Activated CD4-positive, alpha-beta T cell treated with anti-CD3 and anti-CD28 coated beads for 36 hours (primary cell): ENCODE results near the gene SF3B3. TPM values are rescaled to one million over a fixed set of nuclear protein-coding genes. Genes with fewer than 3 reads are reported as not detected.

Experiments used
- ATAC-seq: fragments of 200-7000 bp; cut with Tn5 transposase; one replicate; pipeline ENCODE4 v1.10.0; 2021; ENCODE audit warnings: mild to moderate bottlenecking, moderate library complexity
- CTCF ChIA-PET: fragments of 350-600 bp; sonication (Branson Sonifier 250); formaldehyde crosslinking; loops from one replicate; lab custom pipeline; 2021; ENCODE audit warnings: antibody characterized with exemption; lab: Charles Lee
- POLR2A ChIA-PET: fragments of 350-600 bp; sonication (Branson Sonifier 250); formaldehyde crosslinking; loops from one replicate; lab custom pipeline; 2021; ENCODE audit warnings: antibody characterized with exemption, inconsistent platforms; lab: Charles Lee
- DNase-seq: peaks from one replicate; pipeline ENCODE4 v3.0.0-alpha.2; 2020
- H3K27ac Mint-ChIP-seq: one replicate; pipeline ENCODE4 v1.8.0; 2021; ENCODE audit warnings: mixed read lengths
- H3K27me3 Mint-ChIP-seq: one replicate; pipeline ENCODE4 v1.8.0; 2021; ENCODE audit warnings: mixed read lengths
- H3K36me3 Mint-ChIP-seq: one replicate; pipeline ENCODE4 v1.8.0; 2021; ENCODE audit warnings: low read depth, mixed read lengths
- H3K4me1 Mint-ChIP-seq: one replicate; pipeline ENCODE4 v1.8.0; 2021; ENCODE audit warnings: mixed read lengths
- H3K4me3 Mint-ChIP-seq: one replicate; pipeline ENCODE4 v1.8.0; 2021; ENCODE audit warnings: mild to moderate bottlenecking, moderate library complexity, mixed read lengths
- H3K9me3 Mint-ChIP-seq: one replicate; pipeline ENCODE4 v1.8.0; 2021; ENCODE audit warnings: low read depth, mixed read lengths
- intact Hi-C, 2 experiments: fragments of 100-400 bp; cut with DNase I in 1 of 2; cut with micrococcal nuclease in 1 of 2; formaldehyde crosslinking; loops; one replicate each; pipeline versions ENCODE4 v1.14.2 to v1.15.1; 2022 to 2024; cut with DNase I, micrococcal nuclease
- total RNA-seq, 2 experiments: library from RNA; stranded (reverse); gene quantifications; one replicate each; pipeline ENCODE4 v1.2.3, GENCODE V29; 2021

The SF3B3 gene
- total RNA-seq, 2 experiments from 2014 or later, result 533 to 545 TPM

DNA sequence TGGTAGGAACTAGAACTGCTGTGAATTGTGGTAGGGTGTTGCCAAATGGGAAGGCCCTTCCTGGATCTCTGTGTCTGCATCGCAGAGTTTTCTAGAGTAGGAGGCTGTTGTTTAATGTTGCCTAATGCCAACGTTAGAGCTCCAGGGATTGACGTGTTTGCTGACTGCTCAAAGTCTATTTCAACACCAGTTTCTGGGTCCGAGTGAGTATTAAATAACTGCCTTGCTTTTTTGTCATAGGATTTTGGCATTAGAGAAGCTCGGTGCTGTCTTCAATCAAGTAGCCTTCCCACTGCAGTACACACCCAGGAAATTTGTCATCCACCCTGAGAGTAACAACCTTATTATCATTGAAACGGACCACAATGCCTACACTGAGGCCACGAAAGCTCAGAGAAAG lies 40.0 kb downstream of the SF3B3 start:
- ChIA-PET CTCF (interaction anchor here (0.7 to 1.3 kb wide), 2 partner anchors 25 to 210 kb away, joined by 3 read pairs; no protein-coding TSS in a partner anchor), POLR2A (no interaction called here)
- no peaks in the 10 kb centered on the region for H3K9me3 Mint-ChIP-seq
- intact Hi-C loops, result loop anchor here in 1 of 2 experiments (5.0 kb wide), 1 partner anchor 286 kb away; no protein-coding TSS in a partner anchor
- no peaks in the 10 kb centered on the region for H3K27me3 Mint-ChIP-seq
- no peak for DNase-seq
- H3K4me1 Mint-ChIP-seq, result no peaks in the 10 kb centered on the region
- ATAC-seq, result no peak
- H3K4me3 Mint-ChIP-seq, result no peak overlapping the region
- H3K36me3 Mint-ChIP-seq, result peaks cover 72% of the 10 kb centered on the region
- no peak overlapping the region for H3K27ac Mint-ChIP-seq

DNA sequence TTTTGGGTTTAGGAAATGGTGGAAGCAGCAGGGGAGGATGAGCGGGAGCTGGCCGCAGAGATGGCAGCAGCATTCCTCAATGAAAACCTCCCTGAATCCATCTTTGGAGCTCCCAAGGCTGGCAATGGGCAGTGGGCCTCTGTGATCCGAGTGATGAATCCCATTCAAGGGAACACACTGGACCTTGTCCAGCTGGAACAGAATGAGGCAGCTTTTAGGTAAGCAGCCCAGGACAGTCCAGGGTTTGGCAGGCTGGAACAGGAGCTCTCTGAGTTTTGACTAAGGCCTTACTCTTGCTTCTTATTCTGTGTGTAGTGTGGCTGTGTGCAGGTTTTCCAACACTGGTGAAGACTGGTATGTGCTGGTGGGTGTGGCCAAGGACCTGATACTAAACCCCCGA lies 41.4 kb downstream of the SF3B3 start:
- Mint-ChIP-seq H3K4me1 (no peaks in the 10 kb centered on the region), H3K36me3 (peaks cover 74% of the 10 kb centered on the region), H3K9me3 (no peaks in the 10 kb centered on the region), H3K27ac (no peak overlapping the region), H3K27me3 (no peaks in the 10 kb centered on the region), H3K4me3 (no peak overlapping the region)
- intact Hi-C loops, result no loop called here
- CTCF ChIA-PET, result interaction anchor here (0.6 to 1.7 kb wide), 2 partner anchors 9 to 14 kb away, joined by 3 to 4 read pairs; no protein-coding TSS in a partner anchor
- DNase-seq, result no peak
- POLR2A ChIA-PET, result interaction anchor here (0.6 to 1.5 kb wide), 3 partner anchors 40 to 180 kb away, joined by 3 to 5 read pairs (median 5); no protein-coding TSS in a partner anchor
- no peak for ATAC-seq

DNA sequence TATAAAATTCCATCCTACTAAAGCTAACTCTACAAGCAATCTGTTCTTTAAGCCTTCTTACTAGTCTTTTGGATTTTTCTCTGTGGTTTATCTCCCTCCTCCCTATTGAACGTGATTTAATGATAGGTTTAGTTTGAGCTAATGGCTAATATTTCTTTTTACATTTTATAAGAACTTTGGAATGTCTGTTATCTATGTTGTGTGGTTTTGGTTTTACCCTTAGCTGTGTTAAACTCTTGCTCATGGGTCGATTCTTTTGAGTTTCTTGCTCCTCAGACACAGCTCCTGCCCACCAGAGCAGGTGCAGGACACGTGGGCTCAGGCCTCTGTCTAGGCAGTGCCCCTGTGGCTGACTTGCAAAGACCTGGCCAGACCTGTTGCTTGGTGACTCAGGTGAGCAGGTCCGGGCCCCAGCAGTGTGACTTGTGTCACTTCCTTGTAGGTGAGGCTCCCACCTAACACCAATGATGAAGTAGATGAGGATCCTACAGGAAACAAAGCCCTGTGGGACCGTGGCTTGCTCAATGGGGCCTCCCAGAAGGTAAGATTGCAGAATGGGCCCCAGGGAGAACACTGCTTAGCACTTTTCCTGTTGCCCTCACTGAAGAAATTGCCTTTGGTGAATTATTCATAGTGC lies 45.1 kb downstream of the SF3B3 start:
- DNase-seq (no peak), ATAC-seq (no peak)
- H3K27ac Mint-ChIP-seq, result no peak overlapping the region
- H3K9me3 Mint-ChIP-seq, result no peaks in the 10 kb centered on the region
- H3K27me3 Mint-ChIP-seq, result no peaks in the 10 kb centered on the region
- H3K36me3 Mint-ChIP-seq, result peaks cover 81% of the 10 kb centered on the region
- intact Hi-C loops, result no loop called here
- peaks cover 14% of the 10 kb centered on the region for H3K4me1 Mint-ChIP-seq
- ChIA-PET POLR2A (interaction anchor here (0.6 kb wide), 2 partner anchors 9 to 11 kb away, joined by 3 read pairs; no protein-coding TSS in a partner anchor), CTCF (interaction anchor here (0.7 to 1.1 kb wide), 3 partner anchors 100 to 315 kb away, joined by 3 read pairs; no protein-coding TSS in a partner anchor)
- no peak overlapping the region for H3K4me3 Mint-ChIP-seq

DNA sequence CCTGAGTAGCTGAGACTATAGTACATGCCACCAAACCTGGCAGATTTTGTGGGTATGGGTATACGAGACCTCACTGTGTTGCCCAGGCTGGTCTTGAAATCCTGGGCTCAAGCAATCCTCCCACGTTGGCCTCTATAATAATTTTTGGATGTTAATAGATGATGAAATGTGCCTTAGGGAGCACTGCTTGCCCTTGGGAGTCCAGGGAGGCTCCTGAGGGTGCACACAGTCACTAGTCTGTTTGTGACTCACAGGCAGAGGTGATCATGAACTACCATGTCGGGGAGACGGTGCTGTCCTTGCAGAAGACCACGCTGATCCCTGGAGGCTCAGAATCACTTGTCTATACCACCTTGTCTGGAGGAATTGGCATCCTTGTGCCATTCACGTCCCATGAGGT lies 46.1 kb downstream of the SF3B3 start:
- intact Hi-C loops, result loop anchor here in 1 of 2 experiments (5.0 kb wide), 1 partner anchor 42 kb away; no protein-coding TSS in a partner anchor
- peaks cover 15% of the 10 kb centered on the region for H3K4me1 Mint-ChIP-seq
- CTCF ChIA-PET, result interaction anchor here (0.7 to 1.1 kb wide), 3 partner anchors 83 to 316 kb away, joined by 3 to 4 read pairs (median 3); no protein-coding TSS in a partner anchor
- H3K27me3 Mint-ChIP-seq, result no peaks in the 10 kb centered on the region
- POLR2A ChIA-PET, result no interaction called here
- H3K27ac Mint-ChIP-seq, result no peak overlapping the region
- ATAC-seq, result no peak
- no peak for DNase-seq
- H3K4me3 Mint-ChIP-seq, result no peak overlapping the region
- peaks cover 78% of the 10 kb centered on the region for H3K36me3 Mint-ChIP-seq
- no peaks in the 10 kb centered on the region for H3K9me3 Mint-ChIP-seq

DNA sequence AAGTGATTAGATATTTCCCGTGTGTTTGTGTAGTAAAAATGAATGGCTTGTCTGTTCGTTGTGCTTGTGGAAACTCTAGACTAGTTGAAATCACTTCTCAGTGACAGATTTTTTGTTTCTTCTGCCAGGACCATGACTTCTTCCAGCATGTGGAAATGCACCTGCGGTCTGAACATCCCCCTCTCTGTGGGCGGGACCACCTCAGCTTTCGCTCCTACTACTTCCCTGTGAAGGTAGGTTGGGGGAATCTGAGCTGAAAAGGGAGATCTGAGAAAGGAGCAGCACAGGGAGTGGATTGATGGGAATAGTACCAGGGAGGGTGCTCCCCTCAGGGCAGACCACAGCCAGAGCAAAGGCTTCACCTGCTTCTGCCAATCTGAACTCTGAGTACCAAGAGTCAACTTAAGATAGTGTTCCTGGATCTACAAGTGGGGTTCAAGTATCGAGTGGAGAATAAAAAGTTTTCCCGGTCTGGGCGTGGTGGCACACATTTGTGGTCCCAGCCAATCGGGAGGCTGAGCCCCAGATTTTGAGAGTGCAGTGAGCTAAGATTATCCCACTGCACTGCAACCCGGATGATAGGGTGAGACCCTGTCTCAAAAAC lies 47.5 kb downstream of the SF3B3 start:
- DNase-seq (no peak), ATAC-seq (no peak)
- peak overlapping the region; percentile 73 for H3K27ac Mint-ChIP-seq
- intact Hi-C loops, result loop anchor here in 1 of 2 experiments (5.0 kb wide), 1 partner anchor 44 kb away; no protein-coding TSS in a partner anchor
- H3K4me1 Mint-ChIP-seq, result peaks cover 18% of the 10 kb centered on the region
- H3K36me3 Mint-ChIP-seq, result peaks cover 70% of the 10 kb centered on the region
- CTCF ChIA-PET, result no interaction called here
- POLR2A ChIA-PET, result no interaction called here
- H3K9me3 Mint-ChIP-seq, result no peaks in the 10 kb centered on the region
- H3K27me3 Mint-ChIP-seq, result no peaks in the 10 kb centered on the region
- H3K4me3 Mint-ChIP-seq, result no peak overlapping the region

DNA sequence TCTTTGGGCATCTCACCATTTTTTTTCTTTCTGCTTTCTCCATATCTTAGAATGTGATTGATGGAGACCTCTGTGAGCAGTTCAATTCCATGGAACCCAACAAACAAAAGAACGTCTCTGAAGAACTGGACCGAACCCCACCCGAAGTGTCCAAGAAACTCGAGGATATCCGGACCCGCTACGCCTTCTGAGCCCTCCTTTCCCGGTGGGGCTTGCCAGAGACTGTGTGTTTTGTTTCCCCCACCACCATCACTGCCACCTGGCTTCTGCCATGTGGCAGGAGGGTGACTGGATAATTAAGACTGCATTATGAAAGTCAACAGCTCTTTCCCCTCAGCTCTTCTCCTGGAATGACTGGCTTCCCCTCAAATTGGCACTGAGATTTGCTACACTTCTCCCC lies 48.0 kb downstream of the SF3B3 start:
- Mint-ChIP-seq H3K9me3 (no peaks in the 10 kb centered on the region), H3K27me3 (no peaks in the 10 kb centered on the region), H3K27ac (peak overlapping the region; percentile 88), H3K4me1 (peaks cover 22% of the 10 kb centered on the region), H3K4me3 (no peak overlapping the region), H3K36me3 (peaks cover 67% of the 10 kb centered on the region)
- DNase-seq (no peak), ATAC-seq (peak; percentile 33)
- ChIA-PET CTCF (no interaction called here), POLR2A (no interaction called here)
- intact Hi-C loops, result loop anchor here in 1 of 2 experiments (5.0 kb wide), 1 partner anchor 44 kb away; no protein-coding TSS in a partner anchor

DNA sequence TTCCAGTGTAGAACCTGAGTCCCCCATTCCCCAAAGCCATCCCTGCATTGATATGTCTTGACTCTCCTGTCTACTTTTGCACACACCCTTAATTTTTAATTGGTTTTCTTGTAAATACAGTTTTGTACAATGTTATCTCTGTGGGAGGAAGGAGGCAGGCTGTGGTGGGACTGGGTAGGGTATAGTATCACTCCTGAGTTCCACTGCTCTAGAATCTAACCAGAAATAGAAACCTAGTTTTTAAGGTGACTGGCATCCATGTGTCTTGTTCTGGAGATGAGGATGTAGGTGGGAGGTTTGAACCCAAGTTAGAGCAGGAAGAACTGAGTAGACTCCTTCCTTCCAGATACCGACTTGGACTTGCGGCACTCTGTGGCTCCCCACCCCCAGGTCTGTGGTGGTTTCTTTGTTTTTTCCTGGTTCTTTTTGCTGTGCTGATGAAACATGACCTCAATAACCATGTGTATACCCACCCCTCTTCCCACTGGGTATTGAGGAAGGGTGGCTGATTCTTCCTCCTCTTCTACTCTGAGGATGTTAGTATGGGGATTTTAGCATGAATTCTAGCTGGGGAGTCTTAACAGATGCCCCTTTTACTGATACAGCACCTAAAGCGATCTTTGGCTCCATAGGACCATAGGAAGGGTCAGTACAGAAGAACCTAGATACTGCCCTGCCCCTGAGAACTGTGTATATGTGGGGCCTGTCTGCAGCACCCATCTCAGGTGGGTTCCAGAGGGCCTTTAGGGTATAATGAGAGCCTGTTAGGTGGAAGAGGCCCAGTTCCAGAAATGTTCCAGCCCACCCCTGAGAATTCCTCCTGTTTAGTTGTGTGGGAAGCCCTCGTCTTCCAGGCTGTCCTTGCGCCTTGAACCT lies 48.7 kb downstream of the SF3B3 start:
- Mint-ChIP-seq H3K9me3 (no peaks in the 10 kb centered on the region), H3K27ac (peak overlapping the region; percentile 88), H3K4me3 (no peak overlapping the region), H3K4me1 (peaks cover 28% of the 10 kb centered on the region), H3K36me3 (peaks cover 60% of the 10 kb centered on the region), H3K27me3 (no peaks in the 10 kb centered on the region)
- POLR2A ChIA-PET, result no interaction called here
- DNase-seq (no peak), ATAC-seq (peak; percentile 30)
- CTCF ChIA-PET, result interaction anchor here (1.0 to 1.1 kb wide), 2 partner anchors 13 to 33 kb away, joined by 3 to 4 read pairs; no protein-coding TSS in a partner anchor
- intact Hi-C loops, result loop anchor here in 1 of 2 experiments (5.0 kb wide), 1 partner anchor 45 kb away; no protein-coding TSS in a partner anchor

DNA sequence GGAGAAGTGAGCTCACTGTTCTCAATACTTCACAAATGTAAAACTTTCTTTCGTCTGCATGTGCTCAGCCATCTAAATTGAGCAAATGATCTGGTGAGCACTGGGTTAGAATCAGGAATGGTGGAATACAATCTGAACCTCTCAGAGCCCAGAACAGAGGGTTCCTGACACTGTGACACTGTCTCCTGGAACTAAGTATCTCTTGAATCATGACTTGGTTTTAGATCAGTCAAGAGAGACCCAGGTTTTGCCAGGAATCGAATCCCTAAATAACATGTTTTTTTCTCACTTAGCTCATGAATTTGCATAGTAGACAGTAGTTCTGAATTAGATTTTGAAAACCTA lies 49.3 kb downstream of the SF3B3 start:
- H3K4me3 Mint-ChIP-seq, result no peak overlapping the region
- peaks cover 59% of the 10 kb centered on the region for H3K36me3 Mint-ChIP-seq
- peaks cover 28% of the 10 kb centered on the region for H3K4me1 Mint-ChIP-seq
- H3K9me3 Mint-ChIP-seq, result no peaks in the 10 kb centered on the region
- intact Hi-C loops, result loop anchor here in 1 of 2 experiments (5.0 kb wide), 1 partner anchor 46 kb away; no protein-coding TSS in a partner anchor
- DNase-seq (no peak), ATAC-seq (no peak)
- ChIA-PET CTCF (interaction anchor here (1.0 to 1.3 kb wide), 3 partner anchors 13 to 33 kb away, joined by 3 to 4 read pairs (median 4); no protein-coding TSS in a partner anchor), POLR2A (interaction anchor here (0.9 kb wide), 1 partner anchor 192 kb away, joined by 3 read pairs; no protein-coding TSS in a partner anchor)
- no peaks in the 10 kb centered on the region for H3K27me3 Mint-ChIP-seq
- H3K27ac Mint-ChIP-seq, result no peak overlapping the region

DNA sequence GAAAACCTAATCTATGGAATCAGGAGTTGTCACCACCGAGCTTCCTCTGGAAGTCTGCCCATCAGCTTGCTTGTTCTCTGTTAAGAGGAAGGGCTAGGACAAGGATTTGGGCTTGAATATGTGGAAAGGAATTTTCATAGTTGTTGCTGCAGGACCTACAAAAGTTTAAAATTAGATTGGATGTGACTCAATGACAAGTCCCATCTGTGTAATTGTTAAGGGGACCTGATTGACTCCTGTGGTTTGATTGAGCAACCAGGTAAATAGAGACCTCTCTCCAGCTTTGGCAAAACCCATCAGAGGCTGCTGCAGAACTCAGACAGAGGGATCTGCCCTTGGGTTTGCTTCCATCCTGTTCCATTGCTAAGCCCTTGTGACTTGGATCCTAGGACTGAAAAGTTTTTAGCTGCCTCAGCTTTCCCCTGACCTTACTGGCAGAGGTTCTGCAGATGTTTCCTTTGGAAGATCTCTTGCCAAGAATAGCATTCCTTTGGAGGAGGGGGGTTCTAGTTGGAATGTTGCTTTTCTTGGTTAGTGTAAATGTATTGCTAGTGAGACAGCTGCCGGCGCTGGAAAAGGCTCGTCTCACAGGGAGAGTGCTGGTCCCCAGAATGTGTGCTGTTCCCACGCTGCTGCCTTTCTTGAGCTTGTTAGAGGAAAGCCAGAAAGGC lies 50.0 kb downstream of the SF3B3 start:
- Mint-ChIP-seq H3K4me1 (peaks cover 28% of the 10 kb centered on the region), H3K36me3 (peaks cover 52% of the 10 kb centered on the region), H3K4me3 (no peak overlapping the region), H3K27me3 (no peaks in the 10 kb centered on the region), H3K9me3 (no peaks in the 10 kb centered on the region), H3K27ac (peak overlapping the region; percentile 59)
- intact Hi-C loops, result loop anchor here in 1 of 2 experiments (5.0 kb wide), 1 partner anchor 46 kb away; no protein-coding TSS in a partner anchor
- CTCF ChIA-PET, result interaction anchor here (1.0 to 1.4 kb wide), 4 partner anchors 8 to 34 kb away, joined by 3 to 4 read pairs (median 4); no protein-coding TSS in a partner anchor
- DNase-seq, result no peak
- POLR2A ChIA-PET, result interaction anchor here (0.6 to 1.4 kb wide), 4 partner anchors 12 to 192 kb away, joined by 3 read pairs; no protein-coding TSS in a partner anchor
- ATAC-seq, result no peak

DNA sequence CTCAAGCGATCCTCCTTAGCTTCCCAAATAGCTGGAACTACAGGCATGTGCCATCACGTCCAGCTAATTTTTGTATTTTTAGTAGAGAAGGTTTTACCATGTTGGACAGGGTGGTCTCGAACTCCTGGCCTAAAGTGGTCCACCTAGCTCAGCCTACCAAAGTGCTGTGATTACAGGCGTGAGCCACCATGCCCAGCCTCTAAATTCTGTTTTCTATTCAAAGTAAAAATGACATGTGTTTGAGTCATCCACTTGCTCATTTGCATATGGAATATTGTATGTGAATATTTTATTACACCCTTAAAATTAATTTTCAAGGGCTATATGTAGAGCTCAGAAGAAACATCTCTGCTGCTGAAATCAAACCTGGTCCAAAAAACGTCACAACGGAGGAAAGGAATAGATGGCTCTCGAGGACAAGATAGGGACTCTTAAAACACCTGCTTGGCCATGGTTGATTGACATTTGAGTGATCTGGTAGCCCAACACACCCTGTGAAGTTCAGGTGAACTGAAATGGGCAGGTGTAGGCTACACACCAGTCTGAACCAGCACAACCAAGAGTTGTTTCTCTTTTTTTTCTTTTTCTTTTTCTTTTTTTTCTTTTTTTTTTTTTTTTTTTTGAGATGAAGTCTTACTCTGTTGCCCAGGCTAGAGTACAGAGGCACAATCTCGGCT lies 51.1 kb downstream of the SF3B3 start:
- no peaks in the 10 kb centered on the region for H3K27me3 Mint-ChIP-seq
- DNase-seq (no peak), ATAC-seq (no peak)
- intact Hi-C loops, result loop anchor here (5.0 kb wide), 2 partner anchors 47 to 78 kb away; no protein-coding TSS in a partner anchor
- ChIA-PET POLR2A (interaction anchor here (0.7 to 1.4 kb wide), 3 partner anchors 13 to 52 kb away, joined by 3 read pairs; partner anchors contain the start of gene COG4), CTCF (interaction anchor here (1.4 kb wide), 1 partner anchor 10 kb away, joined by 4 read pairs; no protein-coding TSS in a partner anchor)
- H3K36me3 Mint-ChIP-seq, result peaks cover 47% of the 10 kb centered on the region
- no peak overlapping the region for H3K4me3 Mint-ChIP-seq
- H3K9me3 Mint-ChIP-seq, result no peaks in the 10 kb centered on the region
- H3K4me1 Mint-ChIP-seq, result peaks cover 28% of the 10 kb centered on the region
- H3K27ac Mint-ChIP-seq, result peak overlapping the region; percentile 29
